NCI-H345 treated with DMSO at 0.1 percent for 48 hours (cell line): ENCODE measurements around the gene FAM83B.
"Not testable (repeated sequence)": the region's sequence is repeated elsewhere in the genome, so short reads cannot be mapped to it uniquely, and the experiment has no call there.

Experiments used
- DNase-seq: peaks from one replicate; lab custom pipeline; 2025; ENCODE audit not compliant: unreplicated experiment; lab: John Stamatoyannopoulos, UW

FAM83B gene

GRCh38 chr6:54860739-54861138, 14.2 kb downstream of the FAM83B start:
- DNase-seq: no peak

- DNase-seq: no peak
These were observed 15.5 kb downstream of the FAM83B start for GRCh38 chr6:54861905-54862616.

GRCh38 chr6:54864272-54864671, 17.7 kb downstream of the FAM83B start:
- no peak for DNase-seq

GRCh38 chr6:54865091-54865631, 18.6 kb downstream of the FAM83B start:
- no peak for DNase-seq

GRCh38 chr6:54868556-54868955, 22.0 kb downstream of the FAM83B start:
- DNase-seq: no peak

GRCh38 chr6:54873599-54873998, 27.0 kb downstream of the FAM83B start:
- no peak for DNase-seq

GRCh38 chr6:54874349-54875048, 27.9 kb downstream of the FAM83B start:
- DNase-seq: no peak

- no peak for DNase-seq
These were observed 29.0 kb downstream of the FAM83B start for GRCh38 chr6:54875539-54875938.

- no peak for DNase-seq
These were observed 29.8 kb downstream of the FAM83B start for GRCh38 chr6:54876365-54876764.

GRCh38 chr6:54876871-54877270, 30.3 kb downstream of the FAM83B start:
- no peak for DNase-seq

GRCh38 chr6:54877713-54878317, 31.2 kb downstream of the FAM83B start:
- DNase-seq: no peak

- DNase-seq: no peak
These were observed 32.1 kb downstream of the FAM83B start for GRCh38 chr6:54878718-54879117.

GRCh38 chr6:54879188-54879985, 32.8 kb downstream of the FAM83B start:
- DNase-seq: no peak

- DNase-seq: no peak
These were observed 34.6 kb downstream of the FAM83B start for GRCh38 chr6:54881067-54881730.

- DNase-seq: not testable (repeated sequence)
These were observed 35.3 kb downstream of the FAM83B start for GRCh38 chr6:54881891-54882290.

- DNase-seq: no peak
These were observed 40.5 kb downstream of the FAM83B start for GRCh38 chr6:54886932-54887584.

GRCh38 chr6:54891536-54891935, 45.0 kb downstream of the FAM83B start:
- no peak for DNase-seq

GRCh38 chr6:54892831-54893230, 46.3 kb downstream of the FAM83B start:
- no peak for DNase-seq

GRCh38 chr6:54893818-54894217, 47.2 kb downstream of the FAM83B start:
- DNase-seq: no peak

GRCh38 chr6:54896302-54896701, 49.7 kb downstream of the FAM83B start:
- DNase-seq: no peak
